SK-N-SH treated with all-trans-retinoic acid at 6 μM for 48 hours (cell line): ENCODE measurements around the gene PITPNC1.

Experiments
- ATAC-seq: fragments of 200-7000 bp; cut with Tn5 transposase; 3 replicates; pipeline ENCODE4 v1.9.1; 2020; ENCODE audit warnings: mild to moderate bottlenecking, moderate library complexity
- ARNTL ChIP-seq: fragments of 450-650 bp; formaldehyde crosslinking; IDR thresholded peaks from 2 replicates; pipeline ENCODE4 v1.5.0; 2020; ENCODE audit warnings: low read depth, mild to moderate bottlenecking, moderate library complexity, borderline replicate concordance
- BACH2 ChIP-seq: fragments of 250-450 bp; sonication (Bioruptor Pico); IDR thresholded peaks from 2 replicates; pipeline ENCODE4 v1.9.0; 2021; ENCODE audit warnings: mild to moderate bottlenecking, borderline replicate concordance
- CREB5 ChIP-seq: fragments of 250-450 bp; sonication (Bioruptor Pico); IDR thresholded peaks from 2 replicates; pipeline ENCODE4 v1.5.1; 2020; ENCODE audit warnings: low read depth, mild to moderate bottlenecking, moderate library complexity
- CSDC2 ChIP-seq: fragments of 250-450 bp; sonication (Bioruptor Pico); IDR thresholded peaks from 2 replicates; pipeline ENCODE4 v1.5.0; 2020; ENCODE audit warnings: mild to moderate bottlenecking, moderate library complexity
- CSRNP3 ChIP-seq: fragments of 250-450 bp; sonication (Bioruptor Pico); IDR thresholded peaks from 2 replicates; pipeline ENCODE4 v1.5.1; 2021; ENCODE audit warnings: mild to moderate bottlenecking, moderate library complexity
- ESRRG ChIP-seq: fragments of 250-450 bp; sonication (Bioruptor Pico); IDR thresholded peaks from 2 replicates; pipeline ENCODE4 v1.6.1; 2021; ENCODE audit warnings: mild to moderate bottlenecking
- GLIS3 ChIP-seq: fragments of 250-450 bp; sonication (Bioruptor Pico); IDR thresholded peaks from 2 replicates; pipeline ENCODE4 v1.5.0; 2020; ENCODE audit warnings: mild to moderate bottlenecking, moderate library complexity
- OSR1 ChIP-seq: fragments of 250-450 bp; sonication (Bioruptor Pico); IDR thresholded peaks from 2 replicates; pipeline ENCODE4 v1.8.0; 2022; ENCODE audit warnings: moderate library complexity, mild to moderate bottlenecking, inconsistent platforms
- PATZ1 ChIP-seq: fragments of 250-450 bp; sonication (Bioruptor Pico); IDR thresholded peaks from 2 replicates; pipeline ENCODE4 v1.8.0; 2020; ENCODE audit warnings: mild to moderate bottlenecking, moderate library complexity, borderline replicate concordance
- POU6F1 ChIP-seq: fragments of 250-450 bp; sonication (Bioruptor Pico); IDR thresholded peaks from 2 replicates; pipeline ENCODE4 v1.8.0; 2021; ENCODE audit warnings: low read depth, mild to moderate bottlenecking, moderate library complexity, borderline replicate concordance
- PPARA ChIP-seq: fragments of 250-450 bp; sonication (Bioruptor Pico); IDR thresholded peaks from 2 replicates; pipeline ENCODE4 v1.5.0; 2020; ENCODE audit warnings: mild to moderate bottlenecking, borderline replicate concordance
- RARB ChIP-seq: fragments of 250-450 bp; sonication (Bioruptor Pico); IDR thresholded peaks from 2 replicates; pipeline ENCODE4 v1.8.0; 2021; ENCODE audit warnings: mild to moderate bottlenecking, moderate library complexity
- TCF4 ChIP-seq: fragments of 250-450 bp; sonication (Bioruptor Pico); IDR thresholded peaks from 2 replicates; pipeline ENCODE4 v1.8.0; 2021; ENCODE audit warnings: mild to moderate bottlenecking, moderate library complexity, borderline replicate concordance
- TOX ChIP-seq: fragments of 250-450 bp; sonication (Bioruptor Pico); IDR thresholded peaks from 2 replicates; pipeline ENCODE4 v1.8.0; 2021; ENCODE audit warnings: mild to moderate bottlenecking, moderate library complexity, borderline replicate concordance
- TSHZ2 ChIP-seq: fragments of 250-450 bp; sonication (Bioruptor Pico); IDR thresholded peaks from 2 replicates; pipeline ENCODE4 v1.5.0; 2020; ENCODE audit warnings: mild to moderate bottlenecking, moderate library complexity
- ZC3H10 ChIP-seq: fragments of 250-450 bp; sonication (Bioruptor Pico); IDR thresholded peaks from 2 replicates; pipeline ENCODE4 v1.5.1; 2021; ENCODE audit warnings: mild to moderate bottlenecking, moderate library complexity
- ZFP30 ChIP-seq: fragments of 450-650 bp; formaldehyde crosslinking; IDR thresholded peaks from 2 replicates; pipeline ENCODE4 v1.5.0; 2022; ENCODE audit warnings: mild to moderate bottlenecking, moderate library complexity
- ZNF565 ChIP-seq: fragments of 450-650 bp; formaldehyde crosslinking; conservative IDR thresholded peaks from 2 replicates; pipeline ENCODE4 v1.5.0; 2020; ENCODE audit warnings: low read depth, mild to moderate bottlenecking, moderate library complexity
- ZNF8 ChIP-seq: fragments of 450-650 bp; formaldehyde crosslinking; IDR thresholded peaks from 2 replicates; pipeline ENCODE4 v1.5.0; 2020; ENCODE audit warnings: mild to moderate bottlenecking, moderate library complexity

The PITPNC1 gene

GRCh38 chr17:67434061-67434525 lies 57.0 kb downstream of the PITPNC1 start:
- no peak for TF ChIP-seq CSDC2
- no peak for TF ChIP-seq CREB5 (CRISPR knock-in tag)
- no peak for TF ChIP-seq RARB (CRISPR knock-in tag)
- TF ChIP-seq BACH2 (CRISPR knock-in tag): no peak
- TF ChIP-seq PATZ1: no peak
- TF ChIP-seq TSHZ2 (CRISPR knock-in tag): no peak
- no peak for TF ChIP-seq OSR1 (CRISPR knock-in tag)
- no peak for TF ChIP-seq ESRRG (CRISPR knock-in tag)
- TF ChIP-seq ZC3H10 (CRISPR knock-in tag): no peak
- no peak for ATAC-seq

- no peak for ATAC-seq
- TF ChIP-seq ZNF8 (CRISPR knock-in tag): no peak
- no peak for TF ChIP-seq CSDC2
- no peak for TF ChIP-seq POU6F1 (CRISPR knock-in tag)
- TF ChIP-seq PATZ1: no peak
These were observed 58.0 kb downstream of the PITPNC1 start for GRCh38 chr17:67435122-67435521.

- no peak for ATAC-seq
- TF ChIP-seq ESRRG (CRISPR knock-in tag): no peak
- TF ChIP-seq GLIS3 (CRISPR knock-in tag): no peak
- TF ChIP-seq TOX: no peak
- TF ChIP-seq TSHZ2 (CRISPR knock-in tag): no peak
- TF ChIP-seq TCF4 (CRISPR knock-in tag): no peak
- TF ChIP-seq ZC3H10 (CRISPR knock-in tag): no peak
- TF ChIP-seq PPARA: no peak
- TF ChIP-seq OSR1 (CRISPR knock-in tag): no peak
- no peak for TF ChIP-seq ZFP30 (CRISPR knock-in tag)
- no peak for TF ChIP-seq BACH2 (CRISPR knock-in tag)
- TF ChIP-seq ZNF565: no peak
- no peak for TF ChIP-seq CSRNP3
- TF ChIP-seq CSDC2: no peak
- no peak for TF ChIP-seq CREB5 (CRISPR knock-in tag)
- no peak for TF ChIP-seq POU6F1 (CRISPR knock-in tag)
- TF ChIP-seq ARNTL: no peak
These were observed 58.7 kb downstream of the PITPNC1 start for GRCh38 chr17:67435786-67436185.
